GM20000 (cell line): ENCODE results near the gene CDCA4.

ENCODE experiments used
- DNase-seq: peaks from one replicate; pipeline ENCODE4 v3.0.0; 2012; ENCODE audit warnings: low spot score
- CTCF ChIP-seq: IDR thresholded peaks from 2 replicates; pipeline ENCODE4 v1.5.1; 2012; ENCODE audit warnings: mild to moderate bottlenecking, control low read depth; ENCODE audit errors: extremely low read depth, missing control alignments

The CDCA4 gene

GRCh38 chr14:105055736-105056302 is 34.9 kb upstream of the CDCA4 start:
- DNase-seq: no peak
- TF ChIP-seq CTCF: no peak

- no peak for DNase-seq
- TF ChIP-seq CTCF: no peak
Observed at GRCh38 chr14:105055334-105055733, 34.5 kb upstream of the CDCA4 start.

GRCh38 chr14:105053996-105054395 is 33.1 kb upstream of the CDCA4 start:
- DNase-seq: no peak

GRCh38 chr14:105053421-105053820 is 32.5 kb upstream of the CDCA4 start:
- DNase-seq: no peak
- TF ChIP-seq CTCF: no peak

More at GRCh38 chr14:105053996-105054395, 33.1 kb upstream of the CDCA4 start:
- no peak for TF ChIP-seq CTCF

- no peak for TF ChIP-seq CTCF
- DNase-seq: no peak
Observed at GRCh38 chr14:105052110-105052458, 31.2 kb upstream of the CDCA4 start.

- TF ChIP-seq CTCF: no peak
- DNase-seq: no peak
Observed at GRCh38 chr14:105051182-105052109, 30.6 kb upstream of the CDCA4 start.

- DNase-seq: no peak
- no peak for TF ChIP-seq CTCF
Observed at GRCh38 chr14:105050551-105050897, 29.6 kb upstream of the CDCA4 start.
